T-helper 2 cell treated with Interferon-gamma antibody and Interleukin-4, amounts not matched to agents 100 ng/mL and 5 ng/mL, for 36 hours (primary cell): Measurements from ENCODE around the gene FAM222A. TPM values are rescaled to one million over a fixed set of nuclear protein-coding genes. Genes with fewer than 3 reads are reported as not detected.

Experiments
- intact Hi-C: fragments of 100-400 bp; cut with micrococcal nuclease; formaldehyde crosslinking; loops from one replicate; pipeline ENCODE4 v1.15.1; 2023
- total RNA-seq: library from RNA; stranded (reverse); gene quantifications from 2 replicates; pipeline ENCODE4 v1.2.3, GENCODE V29; 2022

Gene FAM222A
- total RNA-seq, 1 donor from 2014 or later = 1.4 TPM

DNA sequence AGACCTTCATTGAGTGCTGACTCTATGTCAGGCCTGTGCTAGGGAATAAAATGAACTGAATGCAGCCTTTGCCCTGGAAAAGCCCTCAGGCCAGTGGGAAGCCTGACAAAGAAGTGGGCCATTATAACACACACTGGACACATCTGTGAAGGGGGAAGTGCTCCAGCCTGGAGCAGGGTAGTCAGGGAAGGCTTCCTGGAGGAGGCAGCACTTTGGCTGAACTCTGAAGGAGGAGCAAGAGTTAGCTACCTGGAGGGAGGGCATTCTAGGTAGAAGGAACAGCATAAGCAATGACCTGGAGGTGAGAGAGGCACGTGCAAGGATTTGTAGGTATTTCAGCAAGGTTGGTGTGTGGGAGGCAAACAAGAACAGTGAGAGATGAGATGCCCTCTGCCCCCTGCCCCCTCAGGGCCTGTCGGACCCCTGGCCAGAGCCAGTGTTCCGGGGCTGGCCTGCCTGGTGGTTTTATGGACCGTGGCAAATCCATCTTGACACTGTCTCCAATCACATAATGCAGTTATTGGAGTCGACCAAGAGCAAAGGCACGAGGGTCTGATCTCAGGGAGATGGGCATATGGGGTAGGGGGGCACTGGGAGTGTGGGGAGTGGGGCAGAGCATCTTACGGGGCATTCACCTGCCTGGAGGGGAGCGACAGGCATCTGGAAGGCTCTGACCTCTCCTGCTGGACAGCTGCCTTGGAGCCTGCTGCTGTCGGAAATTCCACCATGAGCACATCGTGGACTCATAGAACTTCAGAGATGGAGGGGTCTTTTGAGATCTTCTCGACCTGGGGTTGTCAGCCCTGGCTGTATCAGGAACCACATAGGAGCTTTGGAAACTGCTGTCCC, 2.7 kb upstream of the FAM222A start:
- intact Hi-C loops = no loop called here

DNA sequence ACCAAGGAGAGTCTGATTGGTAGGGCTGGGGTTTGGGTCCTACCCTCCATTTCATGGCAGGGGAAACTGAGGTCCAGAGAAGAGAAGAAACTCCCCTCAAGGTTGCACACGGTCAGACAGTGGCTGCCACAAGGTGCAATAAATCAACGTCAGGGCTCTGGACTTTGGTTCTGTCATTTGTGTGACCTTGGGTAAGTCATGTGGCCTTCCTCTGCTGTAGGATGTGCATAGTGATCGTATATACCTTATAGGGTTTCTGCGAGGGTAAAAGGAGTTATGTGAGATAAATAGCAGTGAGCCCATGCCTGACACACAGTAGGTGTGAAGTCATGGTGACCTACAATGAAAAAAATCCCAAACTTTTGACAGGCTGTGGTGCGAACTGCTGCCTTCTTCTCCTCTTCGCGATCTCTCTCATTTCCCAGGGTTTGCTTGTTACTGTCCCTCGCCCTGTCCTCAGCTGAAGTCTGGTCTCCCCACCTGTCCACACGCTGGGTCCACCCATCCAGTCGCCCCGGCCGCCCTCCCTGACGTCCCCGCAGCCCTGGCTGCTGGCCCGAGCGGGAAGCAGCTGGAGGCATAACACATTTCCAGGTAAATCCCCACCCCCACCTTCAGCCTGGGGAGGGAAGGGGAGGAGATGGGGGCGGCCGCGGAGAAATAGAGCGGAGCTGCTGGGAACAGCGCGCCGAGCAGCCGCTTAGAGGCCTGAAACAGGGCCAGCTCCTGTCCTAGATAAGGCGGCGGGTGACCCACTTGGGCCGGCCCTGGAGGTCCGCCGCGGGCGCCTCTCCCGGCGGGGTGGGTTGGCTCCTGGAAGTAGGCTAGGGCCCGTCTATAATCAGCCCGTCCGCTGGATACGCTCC, 1.8 kb upstream of the FAM222A start:
- intact Hi-C loops = loop anchor here (2.0 kb wide), 1 partner anchor 337 kb away; the partner anchor contains the start of gene C12orf76

DNA sequence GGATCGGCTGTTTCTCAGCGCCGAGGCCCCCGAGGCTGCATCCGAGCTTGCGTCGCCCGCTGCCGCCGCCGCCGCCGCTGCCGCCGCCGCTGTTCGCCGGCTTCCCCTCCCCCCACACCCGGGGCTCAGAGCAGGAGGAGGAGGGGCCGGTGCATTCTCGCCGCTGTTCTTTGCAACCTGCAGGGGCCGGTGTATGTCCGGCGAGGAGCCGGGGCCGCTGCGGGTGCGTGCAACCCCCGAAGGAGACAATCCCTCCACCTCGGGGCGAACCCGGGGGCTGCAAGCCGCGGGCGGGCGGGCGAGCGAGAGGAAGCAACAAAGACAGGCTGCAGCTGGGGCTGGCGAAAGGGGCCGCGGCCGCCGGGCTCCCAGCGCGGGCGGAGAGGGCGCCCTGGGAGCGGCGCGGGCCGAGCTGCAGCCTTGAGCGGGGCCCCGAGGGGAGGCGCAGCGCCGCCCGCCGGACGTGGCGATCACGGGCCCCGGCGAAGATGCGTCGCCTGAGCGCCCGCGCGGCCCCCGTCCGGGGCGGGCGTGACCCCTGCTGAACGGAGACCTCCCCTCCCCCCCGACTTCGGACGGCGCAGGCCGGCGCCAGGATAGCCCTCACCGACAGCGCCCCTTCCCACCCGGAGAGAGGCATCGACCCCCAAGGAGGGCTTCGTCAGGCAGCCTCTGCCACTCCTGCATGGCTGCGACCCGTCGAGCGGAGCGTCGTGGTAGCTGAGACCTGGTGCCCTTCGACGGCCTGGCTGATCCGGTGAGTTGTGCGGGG, 702 bp downstream of the FAM222A start:
- intact Hi-C loops = no loop called here

DNA sequence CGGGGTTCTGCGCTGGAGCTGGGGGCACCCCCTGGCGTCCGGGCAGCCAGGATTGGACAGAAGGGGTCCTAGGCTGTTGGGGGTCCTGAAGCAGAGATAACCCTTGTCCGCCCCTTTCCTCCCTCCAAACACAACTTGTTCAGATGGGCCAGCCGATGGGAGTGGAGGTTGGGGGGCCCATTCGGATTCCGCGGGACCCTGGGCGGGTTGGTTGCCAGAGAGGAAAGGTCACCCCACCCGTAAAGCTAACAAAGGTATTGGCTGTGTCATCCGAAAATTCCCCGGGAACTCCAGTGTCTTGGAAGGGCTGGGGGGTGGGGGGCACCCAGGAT, 1.3 kb downstream of the FAM222A start:
- intact Hi-C loops = no loop called here

DNA sequence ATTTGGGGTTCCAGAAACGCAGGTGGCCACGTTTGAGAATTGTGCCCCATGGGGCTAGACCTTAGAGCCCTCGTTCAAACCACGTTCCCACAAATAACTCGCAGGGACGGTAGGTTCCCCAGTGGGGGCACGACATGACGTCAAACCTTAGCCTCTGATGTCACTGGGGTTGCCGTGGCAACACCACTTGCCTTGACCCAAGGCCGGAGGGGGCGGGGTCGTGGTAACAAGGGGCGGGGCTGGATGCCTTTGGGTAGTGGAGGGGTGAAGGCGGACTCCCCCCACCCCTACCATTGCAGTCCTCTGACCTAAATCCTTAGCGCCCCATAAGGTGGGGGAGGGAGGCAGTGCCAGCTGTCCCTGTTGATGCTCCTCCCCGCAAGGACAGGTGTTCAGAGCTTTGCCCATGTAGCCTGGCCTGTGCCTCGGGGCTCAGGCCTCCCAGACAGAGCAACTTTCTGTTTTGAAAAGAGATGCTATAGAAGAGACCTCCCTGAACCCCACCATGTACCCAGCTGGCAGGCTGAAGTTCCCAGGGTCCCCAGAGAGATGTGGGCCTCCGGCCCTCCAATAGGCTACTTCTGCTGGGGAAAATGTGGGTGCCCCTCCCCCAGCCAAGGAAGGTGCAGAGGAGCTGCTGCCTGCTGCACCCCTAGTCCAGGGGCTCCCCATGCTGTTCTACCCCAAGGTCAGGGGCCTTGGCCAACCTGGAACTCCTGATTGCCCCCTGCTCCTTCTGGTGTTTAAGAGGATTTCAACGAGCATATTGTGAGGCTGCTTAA, 1.9 kb downstream of the FAM222A start:
- intact Hi-C loops = no loop called here

GRCh38 chr12:109716092-109716479, 2.5 kb downstream of the FAM222A start:
- intact Hi-C loops = no loop called here

DNA sequence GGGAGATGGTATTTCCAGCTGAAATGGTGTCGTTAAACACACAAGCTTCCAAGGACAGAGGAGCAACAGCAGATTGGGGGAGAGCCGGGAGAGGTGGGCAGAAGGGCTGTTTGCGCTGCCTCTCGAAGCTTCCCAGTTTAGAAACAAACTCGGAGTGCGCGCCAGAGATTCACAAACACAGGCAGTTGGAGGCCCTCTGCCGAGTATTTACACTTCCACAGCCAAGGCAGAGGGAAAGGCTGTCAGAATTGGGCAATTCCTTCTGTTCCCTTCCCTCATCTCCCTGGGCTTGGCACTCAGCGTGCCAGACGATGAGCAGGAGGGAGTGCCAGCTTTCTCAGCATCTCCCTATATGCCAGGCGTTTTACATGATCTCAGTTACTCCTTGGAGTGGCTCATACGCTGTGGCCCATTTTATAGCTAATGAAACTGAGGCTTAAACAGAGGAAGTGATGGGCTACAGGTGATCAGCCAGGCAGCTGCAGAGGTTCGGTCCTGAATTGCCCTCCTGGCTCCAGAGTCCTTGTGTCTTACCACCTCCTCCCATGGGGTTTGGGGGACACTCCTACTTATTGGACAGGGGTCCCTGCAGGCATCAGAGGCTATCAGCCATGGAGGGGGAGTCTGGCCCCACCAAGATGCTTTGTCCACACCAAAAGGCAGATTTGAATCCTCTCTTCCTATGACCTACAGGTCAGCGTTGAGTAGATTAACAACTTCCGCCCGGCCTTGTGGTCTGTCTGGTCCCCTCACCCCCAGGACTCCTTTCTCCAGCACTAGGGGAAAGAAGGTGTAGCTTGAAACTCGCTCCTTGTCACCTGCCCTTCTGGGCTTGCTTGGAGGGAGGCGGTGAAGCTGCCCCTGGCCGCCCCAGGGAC, 3.1 kb downstream of the FAM222A start:
- intact Hi-C loops = no loop called here

GRCh38 chr12:109717390-109718357, 4.0 kb downstream of the FAM222A start:
- intact Hi-C loops = no loop called here

DNA sequence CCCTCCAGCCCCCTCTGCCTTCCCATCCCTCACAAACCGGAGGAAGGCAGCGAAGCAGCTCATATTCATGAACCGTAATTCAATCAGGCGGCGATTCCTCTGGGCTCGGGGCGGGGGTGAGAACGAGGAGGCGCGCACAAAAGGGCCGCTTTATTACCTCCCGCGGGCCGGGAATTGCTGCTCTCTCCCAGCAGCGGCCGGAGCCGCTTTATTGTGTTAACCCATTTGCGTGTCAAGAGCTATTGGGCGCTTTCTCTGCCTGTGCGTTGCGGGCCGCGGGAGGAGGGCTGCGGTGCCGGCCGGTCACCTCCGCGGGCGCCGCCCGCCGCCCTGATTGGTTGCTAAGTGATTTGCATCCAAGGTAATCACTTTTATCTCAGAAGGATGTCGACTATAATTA, 4.8 kb downstream of the FAM222A start:
- intact Hi-C loops = no loop called here

GRCh38 chr12:109719123-109720022, 5.7 kb downstream of the FAM222A start:
- intact Hi-C loops = no loop called here

GRCh38 chr12:109720152-109720856, 6.7 kb downstream of the FAM222A start:
- intact Hi-C loops = no loop called here

DNA sequence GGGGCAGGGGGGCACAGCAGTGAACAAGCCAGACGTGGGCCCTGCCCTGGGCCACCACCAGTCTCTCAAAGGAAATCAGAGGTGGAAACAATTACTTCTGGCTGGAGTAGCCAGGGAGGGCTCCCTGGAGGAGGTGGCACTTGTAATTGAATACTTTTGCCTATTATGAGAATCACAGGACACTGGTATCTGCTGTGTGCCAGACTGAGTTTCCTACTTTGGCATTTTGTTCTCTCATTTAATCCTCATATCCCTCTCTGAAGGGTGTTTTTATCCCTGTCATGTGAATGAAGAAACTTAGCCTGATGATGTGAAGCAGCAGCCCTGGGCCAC, 7.2 kb downstream of the FAM222A start:
- intact Hi-C loops = no loop called here

GRCh38 chr12:109721276-109721675, 7.7 kb downstream of the FAM222A start:
- intact Hi-C loops = no loop called here

- intact Hi-C loops = no loop called here
Observed at GRCh38 chr12:109722022-109722720, 8.5 kb downstream of the FAM222A start.

DNA sequence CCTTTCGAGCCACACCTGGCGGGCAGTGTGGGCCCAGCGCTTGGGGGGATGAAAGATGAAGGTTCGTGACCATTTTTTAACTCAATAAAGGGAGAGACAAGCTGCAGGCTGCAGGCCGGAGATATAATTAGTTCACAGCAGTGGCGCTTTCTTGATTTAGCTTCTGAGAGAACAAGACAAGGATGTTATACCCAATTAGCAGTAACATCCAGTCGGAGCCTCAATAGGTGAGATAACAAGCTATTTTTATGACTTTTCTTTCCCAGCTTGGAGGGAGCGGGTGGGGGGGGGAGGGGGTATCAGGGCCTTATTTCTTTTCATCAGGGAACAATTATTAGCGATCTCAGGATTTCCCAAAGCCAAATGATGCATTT, 9.1 kb downstream of the FAM222A start:
- intact Hi-C loops = no loop called here

DNA sequence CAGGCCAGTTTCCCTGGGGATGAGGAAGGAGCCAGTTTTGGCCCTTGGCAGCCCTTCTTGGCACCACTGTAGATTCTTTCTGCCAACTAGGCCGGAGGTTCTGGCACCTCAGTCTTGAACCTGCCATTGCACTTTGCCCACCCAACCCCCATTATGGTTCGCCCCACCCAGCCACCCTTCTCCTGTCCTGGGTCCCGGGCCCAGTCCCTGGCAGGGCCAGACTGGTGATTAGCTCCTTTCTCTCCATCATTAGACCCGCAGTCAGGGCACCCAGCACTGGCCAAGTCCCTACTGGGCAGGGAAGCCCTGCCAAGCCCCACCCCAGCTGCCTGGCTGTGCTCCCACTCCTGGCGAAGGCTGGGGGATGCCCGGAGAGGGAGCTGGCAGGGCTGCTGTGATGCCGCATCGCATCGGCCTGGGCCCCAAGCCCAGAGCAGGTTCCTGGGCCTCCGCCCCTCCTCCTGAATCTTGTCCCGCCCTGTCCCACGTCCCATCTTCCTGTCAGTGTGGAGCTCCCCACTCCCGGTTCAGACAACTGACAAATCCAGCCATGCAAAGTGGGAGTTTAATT, 9.8 kb downstream of the FAM222A start:
- intact Hi-C loops = no loop called here
